DOHH2 (cell line): ENCODE data around the gene GALNT17.

Source experiments
- H3F3A ChIP-seq: fragments of 200-600 bp; sonication (generic), shearing (Covaris generic); 2 replicates; pipeline ENCODE4 v1.6.0; 2016; ENCODE audit warnings: antibody characterized with exemption, mild to moderate bottlenecking; ENCODE audit not compliant: control insufficient read depth, insufficient read depth
- H3K27ac ChIP-seq: fragments of 200-600 bp; sonication (generic); 2 replicates; pipeline ENCODE4 v1.5.1; 2014; ENCODE audit warnings: low read depth, mild to moderate bottlenecking, low read length, moderate library complexity
- H3K27me3 ChIP-seq: fragments of 200-600 bp; sonication (generic); 2 replicates; pipeline ENCODE4 v1.6.1; 2014; ENCODE audit warnings: mild to moderate bottlenecking, low read length, mixed read lengths; ENCODE audit not compliant: control insufficient read depth
- H3K36me3 ChIP-seq: fragments of 200-600 bp; sonication (generic); 2 replicates; pipeline ENCODE4 v1.6.1; 2014; ENCODE audit warnings: mild to moderate bottlenecking, low read length, moderate library complexity, mixed read lengths; ENCODE audit not compliant: control insufficient read depth
- H3K4me1 ChIP-seq: fragments of 200-600 bp; sonication (generic); 2 replicates; pipeline ENCODE4 v1.6.1; 2014; ENCODE audit warnings: mild to moderate bottlenecking, low read length, mixed read lengths; ENCODE audit not compliant: control insufficient read depth
- H3K4me2 ChIP-seq: fragments of 200-600 bp; sonication (generic); 2 replicates; pipeline ENCODE4 v1.6.0; 2014; ENCODE audit warnings: mild to moderate bottlenecking, low read length, moderate library complexity
- H3K4me3 ChIP-seq: fragments of 200-600 bp; sonication (generic); 2 replicates; pipeline ENCODE4 v1.5.1; 2014; ENCODE audit warnings: mild to moderate bottlenecking, low read length, mixed read lengths
- H3K79me2 ChIP-seq: fragments of 200-600 bp; sonication (generic); 2 replicates; pipeline ENCODE4 v1.6.1; 2014; ENCODE audit warnings: mild to moderate bottlenecking, low read length, mixed read lengths; ENCODE audit not compliant: control insufficient read depth
- H3K9me2 ChIP-seq: fragments of 200-600 bp; sonication (generic); replicated peaks from 2 replicates; pipeline ENCODE4 v1.6.1; 2014; ENCODE audit warnings: mild to moderate bottlenecking, low read length, mixed read lengths; ENCODE audit not compliant: control insufficient read depth
- H3K9me3 ChIP-seq: fragments of 200-600 bp; sonication (generic); 2 replicates; pipeline ENCODE4 v1.6.1; 2014; ENCODE audit warnings: antibody characterized with exemption, low read length, mixed read lengths; ENCODE audit not compliant: control insufficient read depth, insufficient read depth
- H4K20me1 ChIP-seq: fragments of 200-600 bp; sonication (generic); 2 replicates; pipeline ENCODE4 v1.6.0; 2014; ENCODE audit warnings: low read depth, mild to moderate bottlenecking, antibody characterized with exemption, low read length, moderate library complexity; ENCODE audit not compliant: control insufficient read depth, insufficient read depth
- EZH2phosphoT487 ChIP-seq: fragments of 200-600 bp; sonication (generic); IDR thresholded peaks from 2 replicates; pipeline ENCODE4 v1.6.1; 2017; ENCODE audit warnings: borderline replicate concordance, mild to moderate bottlenecking, antibody characterized with exemption, low read length, moderate library complexity, mixed read lengths
- TF ChIP-seq, protein P1 (sequence below): fragments of 200-600 bp; sonication (generic); IDR thresholded peaks from one replicate; pipeline ENCODE4 v1.5.1; 2014; ENCODE audit warnings: antibody characterized with exemption, mild to moderate bottlenecking, low read depth, low read length; ENCODE audit not compliant: poor library complexity, severe bottlenecking

Gene GALNT17

DNA sequence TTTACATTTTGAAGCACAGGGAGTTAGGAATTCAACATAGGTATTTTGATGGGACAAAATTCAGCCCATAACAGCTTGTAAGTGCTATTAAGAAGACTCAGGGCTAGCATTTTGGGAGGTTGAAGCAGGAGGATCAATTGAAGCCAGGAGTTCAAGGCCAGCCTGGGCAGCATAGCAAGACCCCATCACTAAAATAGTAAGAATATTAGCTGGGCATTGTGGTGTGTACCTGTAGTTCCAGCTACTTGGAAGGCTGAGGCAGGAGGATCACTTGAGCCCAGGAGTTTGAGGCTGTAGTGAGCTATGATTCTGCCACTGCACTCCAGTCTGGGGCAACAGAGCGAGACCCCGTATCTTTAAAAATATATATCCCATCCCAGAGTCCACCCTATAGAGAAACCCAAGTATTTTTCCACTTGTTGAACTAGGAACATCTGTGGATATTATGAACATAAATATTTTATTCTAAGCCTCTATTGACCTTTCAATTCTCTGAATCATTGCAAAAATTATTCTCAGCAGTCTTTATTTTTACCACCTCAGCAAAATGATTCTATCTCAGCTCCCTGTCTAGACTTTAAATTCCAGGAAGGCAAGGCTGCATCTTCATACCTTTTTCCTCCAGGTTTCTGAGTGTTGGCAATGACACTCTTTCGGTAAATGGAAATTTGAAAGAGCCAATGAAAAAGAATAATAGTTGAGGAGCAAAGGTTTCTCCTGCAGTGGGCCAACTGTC is 181.0 kb downstream of the GALNT17 start:
- no peaks in the 10 kb centered on the region for H3K79me2 ChIP-seq
- no peaks in the 10 kb centered on the region for H4K20me1 ChIP-seq
- H3F3A ChIP-seq = no peaks in the 10 kb centered on the region
- no peak for TF ChIP-seq EZH2phosphoT487
- TF ChIP-seq, protein P1, sequence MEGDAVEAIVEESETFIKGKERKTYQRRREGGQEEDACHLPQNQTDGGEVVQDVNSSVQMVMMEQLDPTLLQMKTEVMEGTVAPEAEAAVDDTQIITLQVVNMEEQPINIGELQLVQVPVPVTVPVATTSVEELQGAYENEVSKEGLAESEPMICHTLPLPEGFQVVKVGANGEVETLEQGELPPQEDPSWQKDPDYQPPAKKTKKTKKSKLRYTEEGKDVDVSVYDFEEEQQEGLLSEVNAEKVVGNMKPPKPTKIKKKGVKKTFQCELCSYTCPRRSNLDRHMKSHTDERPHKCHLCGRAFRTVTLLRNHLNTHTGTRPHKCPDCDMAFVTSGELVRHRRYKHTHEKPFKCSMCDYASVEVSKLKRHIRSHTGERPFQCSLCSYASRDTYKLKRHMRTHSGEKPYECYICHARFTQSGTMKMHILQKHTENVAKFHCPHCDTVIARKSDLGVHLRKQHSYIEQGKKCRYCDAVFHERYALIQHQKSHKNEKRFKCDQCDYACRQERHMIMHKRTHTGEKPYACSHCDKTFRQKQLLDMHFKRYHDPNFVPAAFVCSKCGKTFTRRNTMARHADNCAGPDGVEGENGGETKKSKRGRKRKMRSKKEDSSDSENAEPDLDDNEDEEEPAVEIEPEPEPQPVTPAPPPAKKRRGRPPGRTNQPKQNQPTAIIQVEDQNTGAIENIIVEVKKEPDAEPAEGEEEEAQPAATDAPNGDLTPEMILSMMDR = no peak
- no peaks in the 10 kb centered on the region for H3K4me1 ChIP-seq
- no peak overlapping the region for H3K4me2 ChIP-seq
- H3K9me3 ChIP-seq = peaks cover 2% of the 10 kb centered on the region; the same call in 1 of the 2 replicates
- H3K4me3 ChIP-seq = no peak overlapping the region
- no peak overlapping the region for H3K27ac ChIP-seq
- H3K9me2 ChIP-seq = no peaks in the 10 kb centered on the region
- no peaks in the 10 kb centered on the region for H3K27me3 ChIP-seq
- no peaks in the 10 kb centered on the region for H3K36me3 ChIP-seq

DNA sequence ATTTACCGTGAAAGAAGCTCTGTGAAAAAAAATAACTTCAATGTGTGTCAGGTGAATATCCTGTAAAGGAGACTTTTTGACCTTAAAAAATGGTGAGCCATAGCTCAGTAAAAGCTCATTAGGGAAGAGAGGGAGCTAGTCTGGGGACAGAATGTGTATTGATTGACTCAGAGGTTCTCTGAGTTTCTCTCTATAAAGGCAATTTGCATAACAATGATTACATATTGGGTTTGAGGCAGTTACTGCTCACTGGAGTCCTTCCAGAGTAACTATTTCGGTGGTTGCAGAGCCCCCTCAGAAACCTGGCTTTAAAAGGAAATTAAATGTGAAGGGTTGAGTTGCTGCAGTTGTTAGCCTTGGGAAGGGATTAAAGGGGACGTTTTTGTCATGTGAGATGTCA is 181.6 kb downstream of the GALNT17 start:
- peaks cover 2% of the 10 kb centered on the region; the same call in 1 of the 2 replicates for H3K9me3 ChIP-seq
- H3K4me2 ChIP-seq = no peak overlapping the region
- H3F3A ChIP-seq = no peaks in the 10 kb centered on the region
- no peaks in the 10 kb centered on the region for H3K27me3 ChIP-seq
- H3K27ac ChIP-seq = no peak overlapping the region
- H3K79me2 ChIP-seq = no peaks in the 10 kb centered on the region
- H3K36me3 ChIP-seq = no peaks in the 10 kb centered on the region
- H3K9me2 ChIP-seq = no peaks in the 10 kb centered on the region
- no peak overlapping the region for H3K4me3 ChIP-seq
- H4K20me1 ChIP-seq = no peaks in the 10 kb centered on the region
- no peak for TF ChIP-seq EZH2phosphoT487
- TF ChIP-seq, protein P1 = no peak
- no peaks in the 10 kb centered on the region for H3K4me1 ChIP-seq

DNA sequence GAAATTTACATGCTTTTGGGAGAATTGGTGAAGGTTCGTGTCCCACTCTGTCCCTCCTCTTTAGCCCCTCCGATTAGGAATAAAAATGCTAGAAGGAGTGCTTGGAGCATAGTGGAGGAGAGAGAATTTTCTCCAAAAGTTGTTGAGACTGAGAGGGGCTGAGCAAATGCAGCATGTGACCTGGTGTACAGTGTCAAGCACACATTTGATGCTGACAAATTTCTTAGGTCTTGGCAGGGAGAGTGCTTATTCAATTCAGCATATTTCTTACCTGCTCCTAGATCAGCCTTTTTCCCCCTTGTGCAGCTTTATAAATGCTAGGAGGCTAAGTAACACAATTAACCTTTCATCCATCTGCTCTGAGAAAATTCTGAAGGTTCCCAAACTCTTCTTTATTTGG is 189.0 kb downstream of the GALNT17 start:
- Histone ChIP-seq H3K4me2 (no peak overlapping the region), H3F3A (no peaks in the 10 kb centered on the region), H3K27ac (no peak overlapping the region), H3K4me1 (no peaks in the 10 kb centered on the region), H4K20me1 (no peaks in the 10 kb centered on the region), H3K79me2 (no peaks in the 10 kb centered on the region), H3K36me3 (no peaks in the 10 kb centered on the region), H3K9me2 (no peaks in the 10 kb centered on the region), H3K9me3 (no peaks in the 10 kb centered on the region), H3K27me3 (no peaks in the 10 kb centered on the region), H3K4me3 (no peak overlapping the region)
- TF ChIP-seq EZH2phosphoT487 = no peak
- TF ChIP-seq, protein P1 = no peak
